NCI-H1436 treated with DMSO at 0.1 percent for 48 hours (cell line): ENCODE results near the gene NAV2.

Experiments
- DNase-seq: peaks from one replicate; lab custom pipeline; 2025; lab: John Stamatoyannopoulos, UW

NAV2 gene

GRCh38 chr11:19929147-19929546, 216.5 kb downstream of the NAV2 start:
- no peak for DNase-seq

DNA sequence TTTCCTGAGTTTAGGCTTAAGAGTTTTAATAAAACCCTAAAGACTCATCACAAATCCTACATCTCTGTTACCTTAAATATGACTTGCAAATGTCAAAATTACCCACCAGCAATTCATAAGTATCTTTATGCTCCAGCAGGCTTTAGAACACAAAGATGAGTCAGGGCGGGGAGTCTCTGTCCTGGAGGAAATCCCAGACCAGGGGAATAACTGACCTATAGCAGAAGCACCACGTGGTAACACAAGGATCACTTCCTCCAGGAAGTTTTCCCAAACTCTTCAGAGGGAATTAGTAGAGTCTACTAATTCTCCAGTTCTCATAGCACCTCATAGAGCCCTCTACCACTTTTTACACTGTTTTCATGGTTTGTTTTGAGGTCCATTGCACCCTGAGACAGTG, 217.0 kb downstream of the NAV2 start:
- DNase-seq, result no peak

DNA sequence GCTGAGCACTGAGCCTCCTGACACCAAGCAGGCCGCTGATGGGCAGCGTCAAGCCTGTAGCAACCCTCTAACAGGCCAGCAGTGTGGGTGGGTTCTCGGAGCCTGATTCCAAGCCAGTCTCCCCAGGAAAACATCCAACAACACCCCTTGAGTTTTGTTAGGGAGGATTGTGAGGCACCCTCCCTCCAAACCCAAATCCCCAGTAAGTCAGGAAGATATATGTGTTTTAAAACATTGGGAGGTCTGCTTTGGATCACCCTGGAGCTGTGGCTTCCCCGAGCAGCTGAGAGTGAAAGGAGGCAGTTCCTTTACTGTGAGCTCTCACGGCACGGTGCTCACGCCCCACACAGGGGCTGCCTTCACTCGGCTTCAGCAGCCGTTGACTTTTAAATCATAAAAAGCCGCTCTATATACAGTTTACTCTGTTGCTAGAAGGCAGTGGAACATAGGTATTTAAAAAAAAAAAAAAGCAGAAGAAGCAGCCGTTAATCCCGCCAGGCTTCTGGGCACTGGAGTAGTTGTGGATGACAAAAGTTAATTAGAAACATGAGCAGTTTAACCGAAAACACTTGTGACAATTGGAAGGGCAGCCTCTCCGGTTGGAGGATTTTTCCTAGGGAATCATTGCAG, 218.6 kb downstream of the NAV2 start:
- no peak for DNase-seq

GRCh38 chr11:19931771-19932369, 219.2 kb downstream of the NAV2 start:
- no peak for DNase-seq

DNA sequence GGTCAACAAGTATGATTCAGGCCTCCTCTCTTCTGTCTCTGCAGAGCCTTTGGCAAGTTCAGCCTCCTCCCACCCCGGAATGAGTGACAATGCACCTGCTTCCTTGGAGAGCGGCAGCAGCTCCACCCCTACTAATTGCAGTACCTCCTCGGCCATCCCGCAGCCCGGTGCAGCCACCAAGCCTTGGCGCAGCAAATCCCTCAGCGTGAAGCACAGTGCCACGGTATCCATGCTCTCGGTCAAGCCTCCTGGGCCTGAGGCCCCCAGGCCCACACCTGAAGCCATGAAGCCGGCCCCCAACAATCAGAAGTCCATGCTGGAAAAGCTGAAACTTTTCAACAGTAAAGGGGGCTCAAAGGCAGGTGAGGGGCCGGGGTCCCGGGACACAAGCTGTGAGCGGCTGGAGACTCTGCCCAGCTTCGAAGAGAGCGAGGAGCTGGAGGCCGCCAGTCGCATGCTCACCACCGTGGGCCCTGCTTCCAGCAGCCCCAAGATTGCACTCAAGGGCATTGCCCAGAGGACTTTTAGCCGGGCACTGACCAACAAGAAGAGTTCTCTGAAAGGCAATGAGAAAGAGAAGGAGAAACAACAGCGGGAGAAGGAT, 220.6 kb downstream of the NAV2 start:
- DNase-seq, result no peak

DNA sequence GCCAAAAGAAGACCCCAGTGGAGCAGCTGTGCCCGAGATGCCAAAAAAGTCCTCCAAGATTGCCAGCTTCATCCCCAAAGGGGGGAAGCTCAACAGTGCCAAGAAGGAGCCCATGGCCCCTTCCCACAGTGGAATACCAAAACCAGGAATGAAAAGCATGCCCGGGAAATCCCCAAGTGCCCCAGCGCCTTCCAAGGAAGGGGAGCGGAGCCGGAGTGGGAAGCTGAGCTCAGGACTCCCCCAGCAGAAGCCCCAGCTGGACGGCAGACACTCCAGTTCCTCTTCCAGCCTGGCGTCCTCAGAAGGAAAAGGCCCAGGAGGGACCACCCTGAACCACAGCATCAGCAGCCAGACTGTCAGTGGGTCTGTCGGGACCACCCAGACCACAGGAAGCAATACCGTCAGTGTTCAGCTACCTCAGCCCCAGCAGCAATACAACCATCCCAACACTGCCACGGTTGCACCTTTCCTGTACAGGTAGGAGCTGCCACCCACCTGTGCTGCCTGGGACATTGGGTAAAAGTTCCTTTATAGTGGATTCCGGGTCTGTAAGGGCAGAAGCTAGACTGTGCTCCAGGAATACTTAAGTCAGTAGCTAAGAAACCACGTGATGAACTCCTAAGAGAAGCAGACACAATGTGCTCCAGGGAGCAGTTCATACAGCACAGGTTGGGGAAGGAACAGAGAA, 221.3 kb downstream of the NAV2 start:
- DNase-seq, result no peak

- DNase-seq, result no peak
Observed at GRCh38 chr11:19934828-19935259, 222.2 kb downstream of the NAV2 start.

GRCh38 chr11:19935507-19935906, 222.9 kb downstream of the NAV2 start:
- DNase-seq, result no peak

- DNase-seq, result no peak
Observed at GRCh38 chr11:19936461-19936860, 223.8 kb downstream of the NAV2 start.

DNA sequence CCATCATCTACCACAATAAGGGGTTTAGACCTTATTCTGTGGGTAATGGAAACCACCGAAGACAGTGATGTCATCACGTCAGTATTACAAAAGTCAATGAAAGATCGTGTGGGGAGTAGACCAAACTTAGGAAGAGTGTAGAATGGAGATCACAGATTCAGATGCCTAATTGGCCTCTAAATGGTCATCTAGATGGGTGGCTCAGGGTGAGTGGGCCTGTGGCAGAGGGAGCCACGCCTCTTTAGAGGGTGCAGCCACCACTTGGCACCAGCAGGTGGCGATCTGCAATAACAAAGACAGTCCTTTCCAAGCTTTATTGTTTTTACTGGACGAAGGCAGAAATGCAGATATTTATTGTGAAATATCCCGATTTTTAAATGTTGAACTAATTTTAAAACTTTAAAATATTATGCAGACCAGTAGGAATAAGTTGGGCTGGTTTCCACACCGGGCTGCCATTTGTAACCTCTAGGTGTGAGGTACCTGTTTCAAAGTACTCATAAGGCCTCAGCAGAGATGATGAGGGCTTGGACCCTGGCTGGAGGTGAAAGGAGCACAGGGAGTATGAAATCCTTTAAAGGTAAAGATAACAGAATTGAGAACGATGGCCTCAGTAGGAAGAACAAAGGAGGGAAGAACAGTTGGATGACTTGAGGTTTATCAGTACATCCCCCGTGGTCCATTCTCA, 225.7 kb downstream of the NAV2 start:
- DNase-seq, result no peak

- DNase-seq, result no peak
Observed at GRCh38 chr11:19938866-19939265, 226.2 kb downstream of the NAV2 start.

- DNase-seq, result no peak
Observed at GRCh38 chr11:19939415-19939929, 226.8 kb downstream of the NAV2 start.

GRCh38 chr11:19940831-19941230, 228.2 kb downstream of the NAV2 start:
- DNase-seq, result no peak

DNA sequence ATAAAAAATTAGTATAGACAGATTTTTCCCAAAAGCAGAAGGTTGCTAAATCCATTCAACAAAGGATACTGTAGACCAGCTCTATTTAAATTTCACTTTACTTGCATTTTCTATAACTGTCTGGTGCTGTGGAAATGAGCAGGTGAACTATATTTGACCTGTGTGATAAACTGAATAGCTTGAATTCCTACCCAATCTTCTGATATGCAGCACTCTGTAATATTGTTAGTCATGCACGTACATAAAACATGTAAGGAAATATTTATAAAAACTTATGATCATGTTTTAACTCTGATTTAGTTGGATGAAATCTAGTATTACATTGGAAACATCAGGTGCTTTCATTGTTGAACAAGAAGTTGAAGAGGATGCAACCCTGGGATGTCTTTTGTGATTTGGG, 234.0 kb downstream of the NAV2 start:
- DNase-seq, result no peak

DNA sequence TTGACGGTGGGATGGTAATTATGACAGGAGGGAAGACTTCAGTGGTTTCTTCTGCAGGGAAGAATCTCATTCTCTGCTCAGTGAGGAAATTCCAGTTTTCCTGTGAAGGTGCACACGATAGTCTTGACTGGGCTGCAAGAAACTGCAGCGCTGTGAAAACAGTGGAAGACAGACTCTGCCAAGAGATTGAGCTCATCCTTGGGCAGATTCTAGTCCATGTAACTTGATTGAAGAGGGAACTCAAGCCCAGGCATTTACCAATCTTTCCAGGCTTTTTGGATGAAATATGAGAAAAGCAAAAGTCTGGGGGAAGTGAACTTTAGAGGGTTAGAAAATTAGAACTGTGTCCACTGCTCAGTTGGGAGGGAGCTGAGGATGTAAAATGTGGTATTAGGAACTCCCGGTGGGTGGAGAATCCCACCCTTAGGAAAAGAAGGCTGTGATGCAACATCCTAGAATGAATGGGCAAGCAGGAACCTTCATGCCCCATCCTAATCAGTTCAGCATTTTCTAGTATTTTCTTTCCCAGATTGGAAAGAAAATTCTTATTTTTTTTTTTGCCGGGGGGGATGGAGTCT, 235.0 kb downstream of the NAV2 start:
- DNase-seq, result no peak

DNA sequence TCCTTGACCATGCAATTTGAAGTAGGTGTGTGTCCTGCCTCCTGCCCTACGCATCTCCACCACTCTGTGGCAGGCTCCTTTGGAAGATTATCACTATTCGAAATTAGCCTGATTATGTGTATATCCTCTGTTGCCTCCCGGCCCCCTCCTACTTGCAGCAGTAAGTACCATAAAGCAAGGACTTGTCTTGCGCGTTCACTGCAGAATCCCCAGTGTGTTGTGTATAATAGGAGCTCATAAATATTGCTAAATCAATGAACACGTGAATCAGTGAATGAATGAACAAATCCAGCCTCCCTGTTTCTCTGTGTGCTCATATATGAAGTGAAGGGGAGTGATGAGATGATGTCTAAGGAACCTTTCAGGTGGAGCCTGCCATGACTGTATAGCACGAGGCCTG, 237.0 kb downstream of the NAV2 start:
- no peak for DNase-seq

DNA sequence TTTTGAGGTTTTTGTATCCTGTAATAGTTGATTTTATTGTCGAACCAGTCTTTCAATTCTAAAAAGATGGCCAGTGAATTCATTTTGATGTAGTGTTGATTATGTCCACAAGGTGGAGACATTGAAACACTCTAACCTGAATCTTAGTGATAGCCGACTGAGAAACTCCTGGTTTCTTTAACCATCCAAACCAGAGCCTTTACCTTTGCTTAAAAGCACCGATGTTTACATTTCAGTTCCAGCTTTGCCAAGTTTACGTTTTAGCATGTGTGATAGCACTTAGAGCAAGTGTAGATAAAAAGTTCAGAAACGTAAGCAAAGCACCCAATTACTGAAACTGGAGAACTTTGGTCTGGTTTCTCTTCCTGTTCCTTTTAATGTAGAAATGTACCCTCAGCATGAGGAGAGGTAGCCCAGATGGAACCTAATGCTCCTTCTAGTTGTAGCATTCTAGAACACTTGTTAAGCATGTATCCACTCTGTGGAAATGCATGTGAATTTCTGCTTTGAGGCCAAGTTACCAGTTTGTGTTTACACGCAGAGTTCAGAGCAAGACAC, 239.0 kb downstream of the NAV2 start:
- no peak for DNase-seq

DNA sequence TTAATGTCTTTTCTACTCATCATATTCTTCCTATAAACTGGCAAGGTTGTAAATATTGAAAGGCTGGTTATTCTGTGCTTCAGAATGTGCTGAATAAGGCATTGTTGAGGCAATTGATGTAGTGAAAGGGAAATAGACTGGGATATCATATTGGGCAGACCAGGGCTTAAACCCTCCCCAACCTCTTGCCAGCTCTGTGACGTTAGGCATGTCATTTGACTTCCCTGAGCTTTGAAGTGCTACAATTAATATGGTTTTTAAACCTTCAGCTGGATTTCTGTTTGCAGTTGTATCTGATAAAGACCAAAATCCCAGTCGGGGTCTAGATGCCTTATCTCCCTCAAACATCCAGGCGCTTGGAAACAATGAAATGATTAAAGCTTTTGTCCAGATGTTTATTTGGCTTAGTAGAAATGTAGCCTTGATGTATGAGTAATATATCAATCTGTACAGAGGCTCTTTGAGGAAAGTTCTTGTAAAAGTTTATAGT, 239.5 kb downstream of the NAV2 start:
- DNase-seq, result no peak

GRCh38 chr11:19952911-19953310, 240.3 kb downstream of the NAV2 start:
- no peak for DNase-seq

- DNase-seq, result no peak
Observed at GRCh38 chr11:19953336-19953735, 240.7 kb downstream of the NAV2 start.

DNA sequence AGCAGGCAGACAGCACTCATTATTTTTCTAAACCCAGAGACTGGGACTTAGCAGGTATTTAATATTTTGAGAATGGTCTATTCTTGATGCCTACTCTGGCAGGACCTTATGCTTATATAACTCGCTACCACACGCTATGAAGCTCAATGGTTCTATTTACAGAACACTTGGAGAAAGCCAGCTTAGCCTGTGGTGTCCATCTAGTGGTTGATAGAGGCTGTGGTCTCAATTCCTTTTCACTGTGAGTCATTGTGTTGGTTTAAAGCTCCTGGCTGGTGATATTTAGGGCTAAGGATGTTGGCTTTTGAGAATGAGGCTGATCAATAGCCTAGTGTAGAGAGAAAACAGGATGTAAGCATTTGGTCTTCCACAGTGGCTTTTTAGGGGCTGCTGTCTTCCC, 241.3 kb downstream of the NAV2 start:
- no peak for DNase-seq
